Measurements from ENCODE around the gene TSPAN17.

TSPAN17 gene

GRCh38 chr5:176703857-176704256 is 56.6 kb downstream of the TSPAN17 start:
- CTCF ChIA-PET = no interaction called here
- DNase-seq (ENCODE audit: extremely low spot score) = no peak
- POLR2A ChIA-PET = no interaction called here
- no peak for TF ChIP-seq CTCF (IDR thresholded peaks at IDR 0.05; ENCODE audit: control extremely low read depth, extremely low read depth, low read depth, missing control alignments)

GRCh38 chr5:176704355-176704754 is 57.1 kb downstream of the TSPAN17 start:
- CTCF ChIA-PET = no interaction called here
- POLR2A ChIA-PET = no interaction called here
- TF ChIP-seq CTCF (IDR thresholded peaks at IDR 0.05; ENCODE audit: control extremely low read depth, extremely low read depth, low read depth, missing control alignments) = no peak
- no peak for DNase-seq (ENCODE audit: extremely low spot score)

GRCh38 chr5:176704817-176705216 is 57.5 kb downstream of the TSPAN17 start:
- CTCF ChIA-PET = no interaction called here
- DNase-seq (ENCODE audit: extremely low spot score) = no peak

More at GRCh38 chr5:176704817-176705216, 57.5 kb downstream of the TSPAN17 start:
- POLR2A ChIA-PET = no interaction called here
- TF ChIP-seq CTCF (IDR thresholded peaks at IDR 0.05; ENCODE audit: control extremely low read depth, extremely low read depth, low read depth, missing control alignments) = no peak
